Activated T-cell treated with anti-CD3 and anti-CD28 coated beads, Interleukin-2, amount 50 U/mL, for 72 hours (primary cell): Measurements from ENCODE around the gene ZBTB38. TPM values are rescaled to one million over a fixed set of nuclear protein-coding genes. Genes with fewer than 3 reads are reported as not detected.

Source experiments
- ATAC-seq, 2 donors: fragments of 150-1000 bp; cut with Tn5 transposase; replicated peaks in 1 of 2; 2 replicates each; pipeline ENCODE4 v1.10.0; 2021; ENCODE audit warnings: moderate library complexity in 2 of 2, mild to moderate bottlenecking in 1 of 2
- DNase-seq, 2 donors: peaks; one replicate each; pipeline ENCODE4 v3.0.0; 2021 to 2022; ENCODE audit warnings: mixed read lengths in 1 of 2
- H3K27ac Mint-ChIP-seq: one replicate; pipeline ENCODE4 v1.8.0; 2022; ENCODE audit warnings: mild to moderate bottlenecking, moderate library complexity, mixed read lengths
- H3K27me3 Mint-ChIP-seq: one replicate; pipeline ENCODE4 v1.8.0; 2022; ENCODE audit warnings: low read depth, mixed read lengths
- H3K36me3 Mint-ChIP-seq, 2 donors: one replicate each; pipeline ENCODE4 v1.8.0; 2022; ENCODE audit warnings: mixed read lengths in 2 of 2, mild to moderate bottlenecking in 1 of 2; ENCODE audit not compliant: insufficient read depth in 2 of 2
- H3K4me1 Mint-ChIP-seq: one replicate; pipeline ENCODE4 v1.8.0; 2022; ENCODE audit warnings: low read depth, mixed read lengths
- H3K4me3 Mint-ChIP-seq, 2 donors: one replicate each; pipeline ENCODE4 v1.8.0; 2022; ENCODE audit warnings: mild to moderate bottlenecking in 2 of 2, mixed read lengths in 2 of 2, moderate library complexity in 2 of 2
- H3K9me3 Mint-ChIP-seq, 2 donors: one replicate each; pipeline ENCODE4 v1.8.0; 2022; ENCODE audit warnings: mixed read lengths in 2 of 2
- total RNA-seq, 2 donors: library from RNA; stranded (reverse); gene quantifications; one replicate each; pipeline ENCODE4 v1.2.3, GENCODE V29; 2022

The ZBTB38 gene
- total RNA-seq, 2 donors from 2014 or later = 50.7 to 82.9 TPM

DNA sequence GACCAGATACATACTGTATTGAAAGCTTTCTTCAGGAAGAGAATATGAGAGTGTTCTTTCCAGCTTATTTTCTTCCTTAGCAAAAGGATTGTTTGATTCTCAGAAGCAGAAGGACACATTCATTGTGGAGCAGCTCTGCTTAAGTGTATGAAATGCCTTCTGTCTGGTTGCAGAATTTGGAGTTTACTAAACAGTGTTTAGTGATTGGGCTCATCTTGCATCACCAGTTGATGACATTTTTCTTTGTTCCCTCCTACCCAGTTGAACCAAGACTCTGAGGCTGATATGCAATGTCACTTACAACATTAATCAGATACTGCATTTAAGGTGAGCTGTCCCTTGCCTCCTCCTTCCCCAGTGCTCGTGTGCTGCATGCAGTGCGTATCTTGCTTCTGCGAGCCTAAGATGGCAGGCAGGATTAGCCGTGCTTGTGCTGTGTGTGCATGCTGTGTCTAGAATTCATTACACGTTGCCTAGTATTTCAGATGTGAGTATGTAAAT is 18.4 kb downstream of the ZBTB38 start:
- peaks cover 23% of the 10 kb centered on the region for H3K4me1 Mint-ChIP-seq
- H3K27me3 Mint-ChIP-seq = peaks cover 14% of the 10 kb centered on the region
- peak overlapping the region; percentile 3 for H3K27ac Mint-ChIP-seq
- DNase-seq (no peak), ATAC-seq (peak; percentile 55 to 63)
- H3K4me3 Mint-ChIP-seq = peak overlapping the region; percentile 38 to 52
- H3K9me3 Mint-ChIP-seq = no peaks in the 10 kb centered on the region
- H3K36me3 Mint-ChIP-seq = no peaks in the 10 kb centered on the region

GRCh38 chr3:141387516-141387915 is 19.2 kb downstream of the ZBTB38 start:
- no peaks in the 10 kb centered on the region for H3K36me3 Mint-ChIP-seq
- DNase-seq (no peak), ATAC-seq (no peak)
- no peaks in the 10 kb centered on the region for H3K9me3 Mint-ChIP-seq
- H3K27me3 Mint-ChIP-seq = peaks cover 14% of the 10 kb centered on the region
- peaks cover 23% of the 10 kb centered on the region for H3K4me1 Mint-ChIP-seq
- H3K27ac Mint-ChIP-seq = peak overlapping the region; percentile 73
- peak overlapping the region; percentile 34 to 52 for H3K4me3 Mint-ChIP-seq

DNA sequence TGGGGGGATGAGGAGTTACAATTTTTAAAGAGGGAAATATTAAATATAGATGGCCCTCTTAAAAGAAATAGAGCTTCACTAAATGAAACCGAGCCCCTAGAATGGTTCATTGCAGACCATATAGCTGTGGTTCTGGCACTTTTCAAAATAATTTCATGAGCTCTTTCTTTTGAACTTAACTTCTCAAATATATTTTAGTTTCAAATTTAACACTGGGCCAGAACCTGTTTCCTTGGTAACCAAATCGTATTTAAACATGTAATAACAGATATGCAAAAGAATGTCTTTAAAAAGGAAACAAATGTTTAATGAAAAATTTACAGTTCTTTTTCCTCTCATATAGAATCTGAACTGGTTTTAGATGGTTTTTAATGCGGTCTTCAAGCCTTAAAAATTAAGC is 20.1 kb downstream of the ZBTB38 start:
- Mint-ChIP-seq H3K27ac (peak overlapping the region; percentile 90), H3K4me3 (peak overlapping the region; percentile 64 to 72), H3K27me3 (peaks cover 14% of the 10 kb centered on the region), H3K36me3 (no peaks in the 10 kb centered on the region), H3K9me3 (no peaks in the 10 kb centered on the region), H3K4me1 (peaks cover 23% of the 10 kb centered on the region)
- DNase-seq (no peak), ATAC-seq (no peak)

GRCh38 chr3:141388823-141389621 is 20.7 kb downstream of the ZBTB38 start:
- H3K27ac Mint-ChIP-seq = peak overlapping the region; percentile 90

GRCh38 chr3:141389703-141390102 is 21.4 kb downstream of the ZBTB38 start:
- H3K4me3 Mint-ChIP-seq = peak overlapping the region; percentile 64 to 72
- no peak for DNase-seq
- peaks cover 14% of the 10 kb centered on the region for H3K27me3 Mint-ChIP-seq
- peaks cover 26% of the 10 kb centered on the region for H3K4me1 Mint-ChIP-seq
- no peak overlapping the region for H3K27ac Mint-ChIP-seq
- H3K36me3 Mint-ChIP-seq = no peaks in the 10 kb centered on the region
- no peaks in the 10 kb centered on the region for H3K9me3 Mint-ChIP-seq
- ATAC-seq = no peak

More at GRCh38 chr3:141388823-141389621, 20.7 kb downstream of the ZBTB38 start:
- Mint-ChIP-seq H3K27me3 (peaks cover 14% of the 10 kb centered on the region), H3K4me3 (peak overlapping the region; percentile 64 to 72), H3K36me3 (no peaks in the 10 kb centered on the region), H3K9me3 (no peaks in the 10 kb centered on the region), H3K4me1 (peaks cover 23% of the 10 kb centered on the region)
- peak; percentile 50 to 53 for ATAC-seq
- DNase-seq = no peak

DNA sequence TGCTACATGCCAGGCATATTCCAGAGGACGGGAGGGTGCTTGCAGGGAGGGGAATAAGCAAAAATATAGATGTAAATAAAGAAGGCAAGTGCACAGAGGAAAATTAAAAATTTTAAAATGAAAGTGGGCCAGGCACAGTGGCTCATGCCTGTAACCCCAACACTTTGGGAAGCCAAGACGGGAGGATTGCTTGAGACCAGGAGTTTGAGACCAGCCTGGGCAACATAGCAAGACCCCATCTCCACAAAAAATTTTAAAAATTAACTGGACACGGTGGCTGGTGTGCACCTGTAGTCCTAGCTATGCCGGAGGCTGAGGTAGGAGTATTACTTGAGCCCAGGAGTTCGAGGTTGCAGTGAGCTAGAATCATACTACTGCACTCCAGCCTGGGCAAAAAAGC is 22.4 kb downstream of the ZBTB38 start:
- no peak for ATAC-seq
- no peak for DNase-seq
- H3K9me3 Mint-ChIP-seq = no peaks in the 10 kb centered on the region
- peaks cover 32% of the 10 kb centered on the region for H3K4me1 Mint-ChIP-seq
- H3K27me3 Mint-ChIP-seq = peaks cover 8% of the 10 kb centered on the region
- H3K36me3 Mint-ChIP-seq = no peaks in the 10 kb centered on the region
- no peak overlapping the region for H3K27ac Mint-ChIP-seq
- peak overlapping the region; percentile 22 to 46 for H3K4me3 Mint-ChIP-seq

DNA sequence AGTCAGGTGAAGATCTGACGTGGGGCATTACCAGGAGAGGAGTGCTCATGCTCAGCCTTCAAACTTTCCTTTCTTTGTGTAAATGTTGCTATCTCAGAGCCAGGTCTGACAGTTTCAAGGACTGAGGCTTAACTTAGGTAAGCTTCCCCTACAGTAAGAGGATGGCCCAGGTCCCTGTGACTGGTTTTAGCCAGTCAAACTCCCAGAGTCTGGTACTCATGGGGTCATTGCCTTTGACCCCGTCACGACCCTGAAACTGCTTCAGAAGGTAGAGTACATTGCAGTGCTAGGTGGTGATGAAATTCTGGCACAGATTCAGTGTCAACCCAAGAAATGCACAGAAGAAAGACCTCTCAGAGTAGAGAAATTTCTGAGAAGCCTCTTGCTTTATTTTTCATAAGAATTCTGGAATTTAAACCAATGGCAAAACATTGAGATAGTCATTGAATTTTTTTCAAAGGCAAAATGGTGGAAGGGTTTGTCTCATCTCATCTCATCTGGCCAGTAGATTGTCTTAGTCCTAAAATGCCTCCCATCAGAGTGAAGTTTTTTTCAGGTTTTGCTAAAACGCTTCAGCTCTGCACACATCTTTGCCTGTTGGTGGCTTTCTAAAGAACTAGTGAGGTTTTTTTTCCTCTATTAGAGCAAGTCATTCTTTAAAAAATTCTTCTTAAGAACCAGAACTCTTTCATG is 23.1 kb downstream of the ZBTB38 start:
- ATAC-seq = peak; percentile 56 to 68
- H3K27ac Mint-ChIP-seq = peak overlapping the region; percentile 78

DNA sequence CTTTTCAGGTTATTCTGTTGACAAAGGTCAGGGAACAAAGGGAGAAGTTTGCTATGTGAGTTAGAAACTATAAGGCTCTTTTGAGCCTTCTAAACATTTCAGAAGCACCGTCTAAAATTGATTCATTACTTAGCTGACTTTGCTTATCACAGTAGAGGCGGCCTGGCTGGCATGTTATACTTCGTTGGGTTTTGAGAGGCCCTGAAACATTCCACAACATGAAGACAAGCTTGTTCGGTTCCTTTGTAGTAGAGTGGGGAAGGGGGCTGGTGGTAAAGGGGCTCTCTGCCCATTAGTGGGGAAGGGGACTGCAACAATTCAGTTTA is 23.6 kb downstream of the ZBTB38 start:
- Mint-ChIP-seq H3K4me3 (peak overlapping the region in 1 of 2 donors; percentile 35), H3K4me1 (peaks cover 32% of the 10 kb centered on the region), H3K27ac (peak overlapping the region; percentile 78), H3K36me3 (peaks cover 3 to 4% of the 10 kb centered on the region in 2 donors), H3K27me3 (peaks cover 6% of the 10 kb centered on the region), H3K9me3 (peaks cover 0 to 3% of the 10 kb centered on the region in 2 donors)
- DNase-seq (no peak), ATAC-seq (no peak)

More for the DNA sequence above, 23.1 kb downstream of the ZBTB38 start:
- Mint-ChIP-seq H3K27me3 (peaks cover 6% of the 10 kb centered on the region), H3K9me3 (peaks cover 0 to 3% of the 10 kb centered on the region in 2 donors), H3K4me1 (peaks cover 32% of the 10 kb centered on the region), H3K4me3 (peak overlapping the region in 1 of 2 donors; percentile 35), H3K36me3 (peaks cover 2 to 3% of the 10 kb centered on the region in 2 donors)
- DNase-seq = peak in 1 of 2 donors; percentile 42

DNA sequence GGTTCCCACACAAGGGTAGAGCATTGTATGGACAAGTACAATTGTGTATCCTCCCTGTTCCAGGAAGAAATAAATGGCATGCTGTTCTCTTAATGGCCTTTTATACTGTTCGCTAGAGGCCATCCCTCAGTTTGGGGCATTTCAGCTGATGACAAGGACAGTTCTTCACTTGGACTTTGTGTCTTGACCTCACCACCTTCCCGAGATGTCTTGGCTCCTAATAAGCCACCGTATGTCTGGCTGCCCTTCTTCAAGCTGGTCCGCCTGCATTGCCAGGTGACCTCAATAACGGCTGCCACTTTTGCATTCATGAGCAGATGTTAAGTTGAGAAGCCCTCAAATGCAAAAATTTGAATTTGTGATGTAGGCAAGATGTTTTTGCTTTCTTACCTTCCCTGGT is 24.1 kb downstream of the ZBTB38 start:
- Mint-ChIP-seq H3K4me3 (no peak overlapping the region), H3K27me3 (peaks cover 1% of the 10 kb centered on the region), H3K27ac (no peak overlapping the region), H3K9me3 (peaks cover 0 to 8% of the 10 kb centered on the region in 2 donors), H3K4me1 (peaks cover 32% of the 10 kb centered on the region), H3K36me3 (peaks cover 8 to 9% of the 10 kb centered on the region in 2 donors)
- DNase-seq = no peak
- no peak for ATAC-seq

DNA sequence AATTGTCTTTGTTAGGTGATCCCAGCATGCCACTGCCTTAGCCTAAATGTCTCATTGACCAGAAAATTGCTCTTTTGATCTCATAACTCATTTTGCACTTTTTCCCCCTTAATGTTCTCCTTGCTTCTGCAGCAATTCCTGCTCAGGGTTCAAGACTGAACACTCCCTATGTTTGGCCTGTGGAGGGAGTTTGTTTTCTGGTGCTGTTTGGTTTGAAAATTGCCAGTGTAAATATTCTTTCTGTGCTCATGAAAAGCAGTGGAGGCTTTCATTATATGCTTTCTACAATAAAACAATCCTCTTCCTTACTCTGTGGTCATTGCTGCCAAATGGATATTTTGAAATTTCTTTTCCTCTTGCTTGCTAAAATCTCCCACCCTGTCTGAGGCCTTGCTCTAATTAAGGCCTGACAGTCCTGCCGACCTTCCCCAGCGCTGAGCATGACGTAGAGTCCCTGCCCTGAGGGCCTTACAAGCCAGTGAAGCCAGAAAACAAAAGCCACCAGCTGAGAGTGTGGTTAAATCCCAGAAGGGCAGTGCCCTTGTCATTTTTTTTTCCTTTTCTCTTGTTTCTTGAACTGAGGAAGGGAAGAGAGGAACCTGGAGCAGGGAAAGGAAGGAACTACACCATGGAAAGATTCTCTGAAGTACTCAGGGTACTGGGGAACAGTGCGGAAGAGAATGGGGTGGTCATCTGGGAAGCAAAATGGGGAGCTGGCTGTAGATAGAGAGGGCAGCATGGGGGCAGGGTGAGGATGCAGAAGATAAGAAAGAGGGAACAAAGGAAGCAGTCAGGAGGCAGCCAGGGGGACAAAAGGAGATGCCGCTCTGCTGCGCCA is 24.8 kb downstream of the ZBTB38 start:
- H3K36me3 Mint-ChIP-seq = peaks cover 8 to 10% of the 10 kb centered on the region in 2 donors
- ATAC-seq (no peak), DNase-seq (no peak)
- no peak overlapping the region for H3K27ac Mint-ChIP-seq
- no peaks in the 10 kb centered on the region for H3K27me3 Mint-ChIP-seq
- H3K4me3 Mint-ChIP-seq = no peak overlapping the region
- peaks cover 32% of the 10 kb centered on the region for H3K4me1 Mint-ChIP-seq
- H3K9me3 Mint-ChIP-seq = peaks cover 0 to 8% of the 10 kb centered on the region in 2 donors

GRCh38 chr3:141393735-141394076 is 25.4 kb downstream of the ZBTB38 start:
- no peak for ATAC-seq
- H3K27me3 Mint-ChIP-seq = no peaks in the 10 kb centered on the region
- DNase-seq = no peak
- peaks cover 8 to 10% of the 10 kb centered on the region in 2 donors for H3K36me3 Mint-ChIP-seq
- H3K4me1 Mint-ChIP-seq = peaks cover 31% of the 10 kb centered on the region
- no peak overlapping the region for H3K4me3 Mint-ChIP-seq
- peaks cover 0 to 8% of the 10 kb centered on the region in 2 donors for H3K9me3 Mint-ChIP-seq
- H3K27ac Mint-ChIP-seq = no peak overlapping the region

- no peak for ATAC-seq
- Mint-ChIP-seq H3K36me3 (peaks cover 8 to 10% of the 10 kb centered on the region in 2 donors), H3K4me1 (peaks cover 28% of the 10 kb centered on the region), H3K4me3 (no peak overlapping the region), H3K27me3 (no peaks in the 10 kb centered on the region), H3K27ac (no peak overlapping the region), H3K9me3 (peaks cover 0 to 8% of the 10 kb centered on the region in 2 donors)
- no peak for DNase-seq
Measured at GRCh38 chr3:141394560-141394959, 26.3 kb downstream of the ZBTB38 start.
